Endothelial cell of umbilical vein (primary cell): ENCODE results near the gene SSTR5. TPM values are rescaled to one million over a fixed set of nuclear protein-coding genes. Genes with fewer than 3 reads are reported as not detected.

Experiments
- BruUV-seq: library from RNA; stranded (reverse); fragments of 400-500 nt; replicated peaks from 2 replicates; lab custom pipeline; 2021; lab: Mats Ljungman, UMichigan
- CTCF ChIA-PET: fragments of 300-600, 350-600 bp; sonication (Branson Sonifier 250); formaldehyde crosslinking; loops from one replicate; lab custom pipeline; 2021; ENCODE audit warnings: antibody characterized with exemption, inconsistent platforms; lab: Charles Lee
- POLR2A ChIA-PET: fragments of 300-600, 350-600 bp; sonication (Branson Sonifier 250); formaldehyde crosslinking; loops from one replicate; lab custom pipeline; 2021; ENCODE audit warnings: antibody characterized with exemption, inconsistent platforms; lab: Charles Lee
- DNase-seq: peaks from one replicate; pipeline ENCODE4 v3.0.0-alpha.2; 2011; ENCODE audit warnings: low read depth, low spot score
- FAIRE-seq: peaks from 2 replicates; lab custom pipeline; 2011; peaks lifted over from hg19 to GRCh38; lab: Jason Lieb, UNC
- H2AFZ ChIP-seq: 2 replicates; pipeline ENCODE4 v1.6.0; 2012; ENCODE audit warnings: low read depth, low read length, control low read depth, inconsistent platforms
- H3K27ac ChIP-seq: 2 replicates; pipeline ENCODE4 v1.5.1; 2011; ENCODE audit warnings: low read depth, mild to moderate bottlenecking, control low read depth, low read length, moderate library complexity; ENCODE audit not compliant: insufficient read depth
- H3K27me3 ChIP-seq, 2 experiments: 2 replicates each; pipeline versions ENCODE4 v1.6.0 to v1.6.1; 2011; ENCODE audit warnings: low read length in 2 of 2, mixed read lengths in 1 of 2; ENCODE audit not compliant: control insufficient read depth in 2 of 2, insufficient read depth in 2 of 2
- H3K36me3 ChIP-seq, 2 experiments: 2 replicates in 1 of 2; 3 replicates in 1 of 2; pipeline ENCODE4 v1.5.1; 2011; ENCODE audit warnings: low read length in 2 of 2, mild to moderate bottlenecking in 1 of 2, moderate library complexity in 1 of 2; ENCODE audit not compliant: control insufficient read depth in 2 of 2, insufficient read depth in 2 of 2; ENCODE audit errors: extremely low read depth in 1 of 2
- H3K4me1 ChIP-seq: 3 replicates; pipeline ENCODE4 v1.5.1; 2011; ENCODE audit warnings: mild to moderate bottlenecking, low read length; ENCODE audit not compliant: control insufficient read depth, insufficient read depth; ENCODE audit errors: extremely low read depth
- H3K4me2 ChIP-seq: 2 replicates; pipeline ENCODE4 v1.6.1; 2011; ENCODE audit warnings: low read length, control low read depth, mixed read lengths; ENCODE audit not compliant: insufficient read depth
- H3K4me3 ChIP-seq, 3 experiments: fragments of 200-600 bp in 1 of 3; sonication (generic), shearing (Covaris generic) in 1 of 3; replicated peaks in 1 of 3; 2 replicates each; pipeline ENCODE4 v1.5.1; 2011 to 2016; ENCODE audit warnings: control low read depth in 3 of 3, low read length in 3 of 3, mild to moderate bottlenecking in 2 of 3, inconsistent platforms in 1 of 3, low read depth in 1 of 3, moderate library complexity in 1 of 3; ENCODE audit not compliant: insufficient read depth in 1 of 3
- H3K79me2 ChIP-seq: 2 replicates; pipeline ENCODE4 v1.6.0; 2012; ENCODE audit warnings: low read length, inconsistent platforms; ENCODE audit not compliant: control insufficient read depth, insufficient read depth
- H3K9ac ChIP-seq: replicated peaks from 2 replicates; pipeline ENCODE3; 2011; ENCODE audit warnings: low read length, control low read depth; ENCODE audit not compliant: insufficient read depth; ENCODE audit errors: extremely low read depth
- H3K9me1 ChIP-seq: replicated peaks from 3 replicates; pipeline ENCODE4 v1.6.0; 2011; ENCODE audit warnings: mild to moderate bottlenecking, low read length; ENCODE audit not compliant: control insufficient read depth, insufficient read depth; ENCODE audit errors: extremely low read depth
- H3K9me3 ChIP-seq: replicated peaks from 2 replicates; pipeline ENCODE4 v1.5.1; 2012; ENCODE audit warnings: low read length, inconsistent platforms; ENCODE audit not compliant: control insufficient read depth, insufficient read depth
- H4K20me1 ChIP-seq: replicated peaks from 2 replicates; pipeline ENCODE3; 2011; ENCODE audit warnings: mild to moderate bottlenecking, low read length; ENCODE audit not compliant: control insufficient read depth, insufficient read depth; ENCODE audit errors: extremely low read depth
- CTCF ChIP-seq, 2 donors: IDR thresholded peaks; 1 replicate in 1 of 2; 2 replicates in 1 of 2; pipeline ENCODE4 v1.5.1; 2011; ENCODE audit warnings: low read length in 2 of 2, mild to moderate bottlenecking in 2 of 2, moderate library complexity in 2 of 2, control low read depth in 1 of 2, inconsistent platforms in 1 of 2, low read depth in 1 of 2; ENCODE audit not compliant: insufficient read depth in 1 of 2; ENCODE audit errors: extremely low read depth in 1 of 2
- EZH2 ChIP-seq: IDR thresholded peaks from 2 replicates; pipeline ENCODE4 v1.6.1; 2012; ENCODE audit warnings: borderline replicate concordance, low read depth, mild to moderate bottlenecking, moderate library complexity, low read length, inconsistent platforms; ENCODE audit not compliant: severe bottlenecking
- FOS ChIP-seq: IDR thresholded peaks from 2 replicates; pipeline ENCODE4 v1.6.1; 2011; ENCODE audit warnings: mild to moderate bottlenecking, low read length, moderate library complexity, borderline replicate concordance; ENCODE audit not compliant: insufficient read depth
- GATA2 ChIP-seq: IDR thresholded peaks from 2 replicates; pipeline ENCODE4 v1.7.0; 2011; ENCODE audit warnings: low read depth, mild to moderate bottlenecking, moderate library complexity, mixed read lengths, low read length; ENCODE audit not compliant: insufficient read length, insufficient read depth
- MAX ChIP-seq: IDR thresholded peaks from 2 replicates; pipeline ENCODE4 v1.6.1; 2011; ENCODE audit not compliant: insufficient read depth, insufficient read length
- MYC ChIP-seq: IDR thresholded peaks from one replicate; pipeline ENCODE4 v1.6.1; 2011; ENCODE audit warnings: mild to moderate bottlenecking, low read depth, low read length
- POLR2A ChIP-seq: IDR thresholded peaks from 2 replicates; pipeline ENCODE4 v1.6.1; 2012; ENCODE audit warnings: low read depth, mild to moderate bottlenecking, control low read depth, low read length
- dilution Hi-C: fragments of 300-500 bp; cut with MboI; formaldehyde crosslinking; loops from one replicate; pipeline ENCODE4 v1.15.0; 2019; ENCODE audit warnings: low sequenced_read_pairs; ENCODE audit not compliant: extremely low pct_ligation_motif_present
- intact Hi-C: fragments of 100-400 bp; cut with micrococcal nuclease; formaldehyde crosslinking; loops from one replicate; pipeline ENCODE4 v1.10.0; 2022
- polyA plus RNA-seq, 4 experiments: library from polyadenylated mRNA; depleted of rRNA in 3 of 4; stranded (reverse) in 3 of 4; unstranded in 1 of 4; fragments of >200 nt; gene quantifications; 2 replicates each; pipeline versions ENCODE4 v1.2.1 to v1.2.3, GENCODE V29; 2011 to 2012; ENCODE audit warnings: missing spikeins in 1 of 4
- total RNA-seq: library from RNA; stranded (reverse); gene quantifications from 2 replicates; pipeline ENCODE4 v1.2.3, GENCODE V29; 2021

The SSTR5 gene
- total and polyA plus RNA-seq, 2 donors (not counting 3 experiments of a cell fraction or from before 2014, with no cell fraction given): 0.24 to 0.52 TPM

GRCh38 chr16:1071561-1072225 lies 854 bp upstream of the SSTR5 start:
- H3K27me3 ChIP-seq: peaks cover 10 to 16% of the 10 kb centered on the region in 2 experiments
- TF ChIP-seq EZH2: peak; percentile 70
- TF ChIP-seq FOS: no peak
- intact Hi-C loops: no loop called here
- no peak overlapping the region for H3K27ac ChIP-seq
- H3K36me3 ChIP-seq: no peaks in the 10 kb centered on the region
- FAIRE-seq (no peak), DNase-seq (no peak)
- ChIA-PET POLR2A (no interaction called here), CTCF (interaction anchor here (1.5 to 5.8 kb wide), 2 partner anchors 14 to 32 kb away, joined by 7 to 57 read pairs; no protein-coding TSS in a partner anchor)
- no peak overlapping the region for H3K4me2 ChIP-seq
- H2AFZ ChIP-seq: no peak overlapping the region
- H3K4me1 ChIP-seq: no peaks in the 10 kb centered on the region
- no peaks in the 10 kb centered on the region for H3K79me2 ChIP-seq
- H3K9ac ChIP-seq: no peak overlapping the region
- H3K4me3 ChIP-seq: no peak overlapping the region
- H3K9me1 ChIP-seq: no peaks in the 10 kb centered on the region
- no peaks in the 10 kb centered on the region for H3K9me3 ChIP-seq
- H4K20me1 ChIP-seq: no peaks in the 10 kb centered on the region
- BruUV-seq: no TSS peak
- dilution Hi-C loops: no loop called here

GRCh38 chr16:1073262-1073558 lies 663 bp downstream of the SSTR5 start:
- dilution Hi-C loops: no loop called here
- CTCF ChIA-PET: interaction anchor here (2.8 kb wide), 1 partner anchor 16 kb away, joined by 11 read pairs; no protein-coding TSS in a partner anchor

More at GRCh38 chr16:1073262-1073558, 663 bp downstream of the SSTR5 start:
- no peak overlapping the region for H3K4me3 ChIP-seq
- H3K4me1 ChIP-seq: peaks cover 3% of the 10 kb centered on the region
- no peaks in the 10 kb centered on the region for H3K9me1 ChIP-seq
- BruUV-seq: no TSS peak
- no peaks in the 10 kb centered on the region for H3K79me2 ChIP-seq
- H3K9ac ChIP-seq: no peak overlapping the region
- H3K27ac ChIP-seq: no peak overlapping the region
- POLR2A ChIA-PET: no interaction called here
- no peak overlapping the region for H2AFZ ChIP-seq
- intact Hi-C loops: no loop called here
- no peak overlapping the region for H3K4me2 ChIP-seq
- no peak for TF ChIP-seq MAX
- TF ChIP-seq POLR2A: no peak
- no peak for TF ChIP-seq MYC
- no peak for TF ChIP-seq CTCF (IDR thresholded peaks at IDR 0.05; ENCODE audit: extremely low read depth in 1 of 2, insufficient read depth in 1 of 2, low read depth in 1 of 2, low read length in 2 of 2)
- TF ChIP-seq GATA2: no peak
- no peak for TF ChIP-seq EZH2
- no peak for FAIRE-seq
- H3K9me3 ChIP-seq: no peaks in the 10 kb centered on the region
- no peak for DNase-seq
- H4K20me1 ChIP-seq: no peaks in the 10 kb centered on the region
- H3K27me3 ChIP-seq: peaks cover 10 to 16% of the 10 kb centered on the region in 2 experiments
- no peaks in the 10 kb centered on the region for H3K36me3 ChIP-seq
